ENCODE results near the gene ESYT3. TPM values are rescaled to one million over a fixed set of nuclear protein-coding genes. Genes with fewer than 3 reads are reported as not detected.

Gene ESYT3
- total RNA-seq, 1 donor from 2014 or later = 1.0 TPM

DNA sequence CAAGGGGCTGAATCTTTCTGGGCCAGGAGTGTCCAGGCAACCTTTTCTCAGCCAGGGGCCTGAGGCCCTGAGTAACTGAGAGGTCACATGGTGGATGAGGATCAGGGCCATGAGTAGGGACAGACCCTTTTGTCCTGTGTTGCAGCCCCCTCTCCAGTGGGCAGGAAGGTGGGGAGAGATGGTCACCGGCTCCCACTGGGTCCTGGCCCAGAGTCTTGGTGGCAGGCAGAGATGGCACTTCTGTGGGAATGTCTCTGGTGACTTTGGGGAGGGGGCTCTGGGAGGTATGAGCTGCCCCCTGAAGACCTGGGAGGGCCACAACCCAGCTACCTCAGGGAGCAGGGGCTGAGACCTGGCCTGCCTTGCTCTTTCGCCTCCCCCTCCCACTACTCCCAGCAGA, 6.8 kb downstream of the ESYT3 start:
- no peaks in the 10 kb centered on the region for H3K9me3 ChIP-seq (replicated peaks)
- H3K27ac ChIP-seq (replicated peaks) = no peak overlapping the region
- no peaks in the 10 kb centered on the region for H3K36me3 ChIP-seq
- intact Hi-C loops (cut with micrococcal nuclease) = no loop called here
- H3K27me3 ChIP-seq (ENCODE audit: low read depth) = peaks cover 11% of the 10 kb centered on the region
- H3K4me1 ChIP-seq = peaks cover 11% of the 10 kb centered on the region
- TF ChIP-seq, protein P1, sequence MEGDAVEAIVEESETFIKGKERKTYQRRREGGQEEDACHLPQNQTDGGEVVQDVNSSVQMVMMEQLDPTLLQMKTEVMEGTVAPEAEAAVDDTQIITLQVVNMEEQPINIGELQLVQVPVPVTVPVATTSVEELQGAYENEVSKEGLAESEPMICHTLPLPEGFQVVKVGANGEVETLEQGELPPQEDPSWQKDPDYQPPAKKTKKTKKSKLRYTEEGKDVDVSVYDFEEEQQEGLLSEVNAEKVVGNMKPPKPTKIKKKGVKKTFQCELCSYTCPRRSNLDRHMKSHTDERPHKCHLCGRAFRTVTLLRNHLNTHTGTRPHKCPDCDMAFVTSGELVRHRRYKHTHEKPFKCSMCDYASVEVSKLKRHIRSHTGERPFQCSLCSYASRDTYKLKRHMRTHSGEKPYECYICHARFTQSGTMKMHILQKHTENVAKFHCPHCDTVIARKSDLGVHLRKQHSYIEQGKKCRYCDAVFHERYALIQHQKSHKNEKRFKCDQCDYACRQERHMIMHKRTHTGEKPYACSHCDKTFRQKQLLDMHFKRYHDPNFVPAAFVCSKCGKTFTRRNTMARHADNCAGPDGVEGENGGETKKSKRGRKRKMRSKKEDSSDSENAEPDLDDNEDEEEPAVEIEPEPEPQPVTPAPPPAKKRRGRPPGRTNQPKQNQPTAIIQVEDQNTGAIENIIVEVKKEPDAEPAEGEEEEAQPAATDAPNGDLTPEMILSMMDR (IDR thresholded peaks at IDR 0.05; ENCODE audit: borderline replicate concordance) = no peak
- H3K4me3 ChIP-seq = no peak overlapping the region
- no peak for DNase-seq

DNA sequence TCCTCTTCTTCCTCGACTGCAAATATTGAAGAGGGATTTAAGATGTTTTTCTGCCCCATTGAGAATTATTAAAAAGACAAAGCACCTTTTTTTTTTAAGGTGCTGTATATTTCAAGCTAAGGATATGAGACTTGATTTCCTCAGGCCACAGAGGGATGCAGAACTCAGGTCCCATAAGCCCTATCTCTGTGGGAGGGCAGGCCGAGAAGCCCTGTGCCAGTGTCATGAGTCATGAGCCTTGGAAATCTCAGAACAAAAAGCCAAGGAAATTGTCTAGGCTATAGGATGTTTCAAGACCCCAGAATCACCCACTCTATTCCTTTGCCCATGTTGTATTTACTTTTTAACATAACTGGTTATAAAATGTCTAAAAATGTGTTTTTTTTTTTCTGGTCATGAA, 7.3 kb downstream of the ESYT3 start:
- H3K9me3 ChIP-seq (replicated peaks) = no peaks in the 10 kb centered on the region
- DNase-seq = no peak
- TF ChIP-seq, protein P1 (IDR thresholded peaks at IDR 0.05; ENCODE audit: borderline replicate concordance) = no peak
- no peaks in the 10 kb centered on the region for H3K36me3 ChIP-seq
- intact Hi-C loops (cut with micrococcal nuclease) = no loop called here
- no peak overlapping the region for H3K27ac ChIP-seq (replicated peaks)
- H3K27me3 ChIP-seq (ENCODE audit: low read depth) = peaks cover 6% of the 10 kb centered on the region
- peaks cover 11% of the 10 kb centered on the region for H3K4me1 ChIP-seq
- H3K4me3 ChIP-seq = no peak overlapping the region

DNA sequence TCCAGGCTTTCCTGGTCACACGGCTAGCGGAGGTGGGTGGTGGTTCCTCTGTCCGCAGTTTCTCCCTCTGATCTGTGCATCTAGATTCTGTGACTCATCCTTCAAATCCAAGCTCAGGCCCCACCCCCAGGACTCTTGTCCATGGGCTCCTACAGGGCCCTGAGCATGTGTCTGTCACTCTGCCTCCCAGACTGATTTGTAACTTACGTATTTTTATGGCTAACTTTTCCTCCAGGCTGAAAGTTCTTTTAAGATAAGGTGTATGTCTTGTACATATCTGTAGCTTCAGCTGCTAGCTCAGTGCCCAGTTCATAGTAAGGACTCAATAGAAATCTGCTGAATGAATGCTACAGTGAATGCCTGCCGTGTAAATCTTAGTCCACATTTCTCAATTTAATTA, 8.0 kb downstream of the ESYT3 start:
- intact Hi-C loops (cut with micrococcal nuclease) = no loop called here
- H3K9me3 ChIP-seq (replicated peaks) = no peaks in the 10 kb centered on the region
- no peak overlapping the region for H3K27ac ChIP-seq (replicated peaks)
- TF ChIP-seq, protein P1 (IDR thresholded peaks at IDR 0.05; ENCODE audit: borderline replicate concordance) = no peak
- peaks cover 11% of the 10 kb centered on the region for H3K4me1 ChIP-seq
- H3K27me3 ChIP-seq (ENCODE audit: low read depth) = no peaks in the 10 kb centered on the region
- no peaks in the 10 kb centered on the region for H3K36me3 ChIP-seq
- no peak for DNase-seq
- H3K4me3 ChIP-seq = no peak overlapping the region

DNA sequence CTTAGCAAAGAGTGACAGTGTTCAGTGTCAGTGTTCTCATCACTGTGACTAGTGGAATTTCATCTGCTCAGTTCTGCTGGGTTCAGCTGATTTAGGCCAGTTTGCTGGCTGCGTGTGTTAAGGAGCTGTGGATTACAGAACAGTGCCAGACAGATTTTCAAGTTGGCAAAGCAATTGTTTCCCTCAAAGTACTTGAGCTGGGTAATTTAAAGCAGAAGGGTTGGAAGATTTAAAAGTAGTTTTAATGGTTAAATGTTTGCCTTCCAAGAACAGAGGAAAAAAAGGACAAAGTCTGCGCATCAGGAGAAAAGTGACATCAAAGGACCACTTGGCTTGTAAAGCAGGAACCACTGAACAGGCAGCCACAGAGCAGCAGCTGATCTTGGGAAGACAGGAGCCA, 8.7 kb downstream of the ESYT3 start:
- TF ChIP-seq, protein P1 (IDR thresholded peaks at IDR 0.05; ENCODE audit: borderline replicate concordance) = no peak
- Histone ChIP-seq H3K4me3 (no peak overlapping the region), H3K4me1 (peaks cover 11% of the 10 kb centered on the region), H3K27ac (replicated peaks) (no peak overlapping the region), H3K9me3 (replicated peaks) (no peaks in the 10 kb centered on the region), H3K36me3 (no peaks in the 10 kb centered on the region), H3K27me3 (ENCODE audit: low read depth) (no peaks in the 10 kb centered on the region)
- intact Hi-C loops (cut with micrococcal nuclease) = no loop called here
- DNase-seq = no peak

DNA sequence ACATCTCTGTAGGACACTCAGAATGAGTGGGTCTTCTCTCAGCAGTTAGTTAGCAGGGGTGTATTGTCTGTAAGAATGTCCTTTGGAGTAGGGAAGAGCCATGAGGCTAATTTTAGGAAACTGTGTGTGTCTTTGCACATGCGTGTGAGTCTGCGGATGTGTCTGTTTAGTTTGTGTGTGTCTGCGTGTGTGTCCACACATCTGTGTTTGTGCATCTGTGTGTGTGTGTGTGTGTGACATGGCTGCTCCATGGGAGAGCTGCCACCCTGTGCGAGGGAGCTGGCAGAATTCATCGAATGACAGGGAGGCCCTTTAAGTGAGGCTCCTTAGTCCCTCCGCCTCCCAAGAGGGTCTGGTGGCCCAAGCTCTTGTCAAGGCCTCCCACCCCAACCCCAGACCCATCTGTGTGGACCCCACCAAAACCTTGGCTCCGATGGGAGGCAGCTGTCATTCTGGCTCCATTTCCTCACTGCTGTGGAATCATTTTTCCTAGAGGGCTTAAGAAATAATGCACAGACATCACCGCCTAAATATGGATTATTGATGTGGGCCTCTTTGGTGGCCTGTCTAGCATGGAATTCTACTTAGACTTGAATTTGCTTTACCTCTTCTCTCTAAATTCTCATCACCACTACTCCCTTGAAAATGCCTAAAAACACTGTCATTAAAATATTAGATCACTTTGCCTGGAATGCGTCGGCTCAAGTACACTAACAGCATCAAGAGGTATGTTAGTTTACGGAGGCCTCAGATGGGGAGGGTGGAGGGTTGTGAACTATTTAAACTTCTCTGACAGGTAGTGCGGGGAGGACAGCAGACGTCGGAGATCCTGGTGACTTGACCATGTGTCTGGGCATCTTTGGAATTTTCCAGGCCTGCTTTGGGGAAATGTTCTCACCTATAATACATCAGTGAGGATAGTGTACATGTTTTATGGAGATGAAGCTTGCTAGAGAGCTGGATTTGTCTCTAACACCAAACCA, 9.4 kb downstream of the ESYT3 start:
- H3K27me3 ChIP-seq (ENCODE audit: low read depth) = no peaks in the 10 kb centered on the region
- DNase-seq = no peak
- intact Hi-C loops (cut with micrococcal nuclease) = no loop called here

More for the DNA sequence above, 9.4 kb downstream of the ESYT3 start:
- Histone ChIP-seq H3K27ac (replicated peaks) (no peak overlapping the region), H3K4me1 (peaks cover 11% of the 10 kb centered on the region), H3K36me3 (no peaks in the 10 kb centered on the region), H3K4me3 (no peak overlapping the region), H3K9me3 (replicated peaks) (no peaks in the 10 kb centered on the region)
- TF ChIP-seq, protein P1 (IDR thresholded peaks at IDR 0.05; ENCODE audit: borderline replicate concordance) = no peak

Measured in left ventricle myocardium inferior (tissue), 1 donor.